Panc1 (cell line): ENCODE data around the gene OSBPL5.
A peak's percentile ranks its signal among the peaks of the same experiment; 100 is the strongest.

Source experiments
- CTCF ChIP-seq: fragments of 450-650 bp; IDR thresholded peaks from 2 replicates; pipeline ENCODE4 v1.5.1; 2017; ENCODE audit warnings: mild to moderate bottlenecking
- POLR2AphosphoS5 ChIP-seq: IDR thresholded peaks from 2 replicates; pipeline ENCODE4 v1.6.1; 2012; ENCODE audit warnings: mild to moderate bottlenecking, low read depth, low read length, moderate library complexity
- SIN3A ChIP-seq: IDR thresholded peaks from 2 replicates; pipeline ENCODE4 v1.6.1; 2012; ENCODE audit warnings: low read depth, mild to moderate bottlenecking, low read length, moderate library complexity, borderline replicate concordance; ENCODE audit not compliant: insufficient read depth
- TCF7L2 ChIP-seq: IDR thresholded peaks from 2 replicates; pipeline ENCODE4 v1.6.1; 2011; ENCODE audit warnings: mild to moderate bottlenecking, low read depth, low read length, inconsistent platforms
- TF ChIP-seq, protein P1 (sequence below), 2 experiments: IDR thresholded peaks; 2 replicates each; pipeline ENCODE4 v1.6.1; 2011 to 2012; ENCODE audit warnings: low read depth in 2 of 2, control low read depth in 1 of 2, low read length in 1 of 2, mild to moderate bottlenecking in 1 of 2, moderate library complexity in 1 of 2; ENCODE audit not compliant: insufficient read depth in 1 of 2

DNA sequence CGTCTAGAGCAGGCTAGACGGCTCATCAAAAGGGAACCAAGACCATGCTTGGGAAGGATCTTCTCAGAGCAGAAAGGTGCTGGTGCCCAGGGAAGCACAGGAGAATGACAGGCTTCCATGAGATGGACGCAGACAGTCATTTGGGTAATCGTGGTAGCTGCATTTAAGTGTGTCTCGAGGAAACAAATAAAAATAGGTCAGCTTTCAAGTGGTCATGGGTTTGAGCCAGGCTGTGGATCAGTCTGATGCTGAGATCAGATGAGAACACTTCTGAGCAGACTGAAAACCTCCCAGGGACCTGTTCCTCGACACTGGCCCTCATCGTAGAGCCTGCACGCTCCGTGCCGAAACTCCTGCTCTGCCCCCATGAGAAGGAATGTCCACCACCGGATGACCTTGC, 112.5 kb downstream of the OSBPL5 start:
- TF ChIP-seq CTCF: no peak
- TF ChIP-seq SIN3A: no peak
- TF ChIP-seq POLR2AphosphoS5: 0 out of 2 replicates have a peak, but pooled peaks have one; percentile 11
- TF ChIP-seq, protein P1, sequence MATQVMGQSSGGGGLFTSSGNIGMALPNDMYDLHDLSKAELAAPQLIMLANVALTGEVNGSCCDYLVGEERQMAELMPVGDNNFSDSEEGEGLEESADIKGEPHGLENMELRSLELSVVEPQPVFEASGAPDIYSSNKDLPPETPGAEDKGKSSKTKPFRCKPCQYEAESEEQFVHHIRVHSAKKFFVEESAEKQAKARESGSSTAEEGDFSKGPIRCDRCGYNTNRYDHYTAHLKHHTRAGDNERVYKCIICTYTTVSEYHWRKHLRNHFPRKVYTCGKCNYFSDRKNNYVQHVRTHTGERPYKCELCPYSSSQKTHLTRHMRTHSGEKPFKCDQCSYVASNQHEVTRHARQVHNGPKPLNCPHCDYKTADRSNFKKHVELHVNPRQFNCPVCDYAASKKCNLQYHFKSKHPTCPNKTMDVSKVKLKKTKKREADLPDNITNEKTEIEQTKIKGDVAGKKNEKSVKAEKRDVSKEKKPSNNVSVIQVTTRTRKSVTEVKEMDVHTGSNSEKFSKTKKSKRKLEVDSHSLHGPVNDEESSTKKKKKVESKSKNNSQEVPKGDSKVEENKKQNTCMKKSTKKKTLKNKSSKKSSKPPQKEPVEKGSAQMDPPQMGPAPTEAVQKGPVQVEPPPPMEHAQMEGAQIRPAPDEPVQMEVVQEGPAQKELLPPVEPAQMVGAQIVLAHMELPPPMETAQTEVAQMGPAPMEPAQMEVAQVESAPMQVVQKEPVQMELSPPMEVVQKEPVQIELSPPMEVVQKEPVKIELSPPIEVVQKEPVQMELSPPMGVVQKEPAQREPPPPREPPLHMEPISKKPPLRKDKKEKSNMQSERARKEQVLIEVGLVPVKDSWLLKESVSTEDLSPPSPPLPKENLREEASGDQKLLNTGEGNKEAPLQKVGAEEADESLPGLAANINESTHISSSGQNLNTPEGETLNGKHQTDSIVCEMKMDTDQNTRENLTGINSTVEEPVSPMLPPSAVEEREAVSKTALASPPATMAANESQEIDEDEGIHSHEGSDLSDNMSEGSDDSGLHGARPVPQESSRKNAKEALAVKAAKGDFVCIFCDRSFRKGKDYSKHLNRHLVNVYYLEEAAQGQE (IDR thresholded peaks at IDR 0.05; ENCODE audit: insufficient read depth in 1 of 2, low read depth in 2 of 2, low read length in 1 of 2): no peak
- no peak for TF ChIP-seq TCF7L2
